ENCODE measurements around the gene NANS.
A peak's percentile ranks its signal among the peaks of the same experiment; 100 is the strongest.

- TF ChIP-seq MAX (IDR thresholded peaks at IDR 0.05; ENCODE audit: low read depth, low read length) (peak; percentile 92), POLR2A (IDR thresholded peaks at IDR 0.05; ENCODE audit: extremely low read depth, insufficient read length) (peak; percentile 22), CTCF (IDR thresholded peaks at IDR 0.05; ENCODE audit: low read depth, low read length) (no peak), MYC (IDR thresholded peaks at IDR 0.05; ENCODE audit: low read depth, low read length) (peak; percentile 92)
Measured at GRCh38 chr9:98118640-98119601, 62.4 kb downstream of the NANS start, which contains the start of gene TRIM14.

Data from NB4 (cell line).